Nephron (organoid): ENCODE data around the gene ERBB4.

Experiments
- H3K27ac Mint-ChIP-seq, 3 experiments: 2 replicates each; pipeline ENCODE4 v1.8.0; 2020; ENCODE audit warnings: mixed read lengths in 3 of 3, mild to moderate bottlenecking in 2 of 3, moderate library complexity in 1 of 3
- H3K27me3 Mint-ChIP-seq: 2 replicates; pipeline ENCODE4 v1.8.0; 2021; ENCODE audit warnings: low read depth, mild to moderate bottlenecking, moderate library complexity, mixed read lengths
- H3K36me3 Mint-ChIP-seq: 2 replicates; pipeline ENCODE4 v1.8.0; 2020; ENCODE audit warnings: low read depth, mixed read lengths
- H3K4me1 Mint-ChIP-seq: 2 replicates; pipeline ENCODE4 v1.8.0; 2020; ENCODE audit warnings: mixed read lengths
- H3K4me3 Mint-ChIP-seq, 3 experiments: 2 replicates each; pipeline ENCODE4 v1.8.0; 2020; ENCODE audit warnings: mild to moderate bottlenecking in 3 of 3, mixed read lengths in 3 of 3, moderate library complexity in 2 of 3
- H3K9me3 Mint-ChIP-seq: 2 replicates; pipeline ENCODE4 v1.8.0; 2020; ENCODE audit warnings: mixed read lengths
- TF ChIP-seq, protein P1 (sequence below), 3 experiments: fragments of 200-600 bp; sonication (generic); IDR thresholded peaks; one replicate each; pipeline ENCODE4 v1.5.0; 2021; ENCODE audit warnings: antibody characterized with exemption in 3 of 3; ENCODE audit not compliant: unreplicated experiment in 3 of 3

ERBB4 gene

DNA sequence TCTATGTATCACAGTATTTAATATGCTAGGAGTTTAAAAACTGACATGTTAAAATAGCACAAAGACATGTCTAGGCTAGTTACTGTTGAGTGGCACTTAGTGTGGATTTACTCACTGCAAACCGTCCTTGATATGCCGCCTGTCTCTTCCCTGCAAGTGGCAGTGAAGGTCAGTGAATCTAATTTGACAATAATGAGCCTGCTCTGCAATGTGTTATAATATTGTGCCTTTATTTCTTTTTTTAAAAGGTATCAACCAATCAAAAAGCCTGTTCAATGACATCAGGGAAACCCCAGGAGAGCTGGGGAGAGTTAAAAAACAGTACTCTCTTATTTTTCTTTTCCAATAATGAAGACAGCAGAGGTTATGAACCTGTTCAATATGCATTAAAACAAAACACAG, 384.1 kb downstream of the ERBB4 start:
- H3K27ac Mint-ChIP-seq: no peak overlapping the region
- TF ChIP-seq, protein P1, sequence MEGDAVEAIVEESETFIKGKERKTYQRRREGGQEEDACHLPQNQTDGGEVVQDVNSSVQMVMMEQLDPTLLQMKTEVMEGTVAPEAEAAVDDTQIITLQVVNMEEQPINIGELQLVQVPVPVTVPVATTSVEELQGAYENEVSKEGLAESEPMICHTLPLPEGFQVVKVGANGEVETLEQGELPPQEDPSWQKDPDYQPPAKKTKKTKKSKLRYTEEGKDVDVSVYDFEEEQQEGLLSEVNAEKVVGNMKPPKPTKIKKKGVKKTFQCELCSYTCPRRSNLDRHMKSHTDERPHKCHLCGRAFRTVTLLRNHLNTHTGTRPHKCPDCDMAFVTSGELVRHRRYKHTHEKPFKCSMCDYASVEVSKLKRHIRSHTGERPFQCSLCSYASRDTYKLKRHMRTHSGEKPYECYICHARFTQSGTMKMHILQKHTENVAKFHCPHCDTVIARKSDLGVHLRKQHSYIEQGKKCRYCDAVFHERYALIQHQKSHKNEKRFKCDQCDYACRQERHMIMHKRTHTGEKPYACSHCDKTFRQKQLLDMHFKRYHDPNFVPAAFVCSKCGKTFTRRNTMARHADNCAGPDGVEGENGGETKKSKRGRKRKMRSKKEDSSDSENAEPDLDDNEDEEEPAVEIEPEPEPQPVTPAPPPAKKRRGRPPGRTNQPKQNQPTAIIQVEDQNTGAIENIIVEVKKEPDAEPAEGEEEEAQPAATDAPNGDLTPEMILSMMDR (IDR thresholded peaks at IDR 0.05; ENCODE audit: unreplicated experiment in 3 of 3): no peak
- no peaks in the 10 kb centered on the region for H3K36me3 Mint-ChIP-seq
- H3K27me3 Mint-ChIP-seq: no peaks in the 10 kb centered on the region
- H3K4me3 Mint-ChIP-seq: no peak overlapping the region
- H3K9me3 Mint-ChIP-seq: no peaks in the 10 kb centered on the region
- H3K4me1 Mint-ChIP-seq: no peaks in the 10 kb centered on the region

DNA sequence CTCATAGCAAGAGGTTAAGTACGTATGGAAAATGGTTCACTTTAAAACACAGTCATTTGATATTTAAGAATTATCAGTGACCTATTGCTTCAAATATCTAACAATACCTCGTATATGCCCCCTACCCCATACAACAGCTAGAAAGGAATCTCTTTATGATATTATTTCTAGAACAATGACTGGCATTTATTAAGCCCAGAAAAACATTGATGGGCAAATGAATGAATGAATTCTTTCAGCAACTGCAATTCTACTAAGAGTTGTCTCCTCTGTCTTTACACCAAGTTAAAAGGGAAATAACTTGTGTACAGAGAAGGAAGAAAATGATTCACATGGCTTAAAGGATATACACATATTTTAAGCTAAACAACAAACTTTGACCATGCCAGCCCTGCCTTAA, 384.7 kb downstream of the ERBB4 start:
- TF ChIP-seq, protein P1 (IDR thresholded peaks at IDR 0.05; ENCODE audit: unreplicated experiment in 3 of 3): no peak
- Mint-ChIP-seq H3K36me3 (no peaks in the 10 kb centered on the region), H3K27me3 (no peaks in the 10 kb centered on the region), H3K4me1 (no peaks in the 10 kb centered on the region), H3K9me3 (no peaks in the 10 kb centered on the region), H3K4me3 (no peak overlapping the region), H3K27ac (no peak overlapping the region)

DNA sequence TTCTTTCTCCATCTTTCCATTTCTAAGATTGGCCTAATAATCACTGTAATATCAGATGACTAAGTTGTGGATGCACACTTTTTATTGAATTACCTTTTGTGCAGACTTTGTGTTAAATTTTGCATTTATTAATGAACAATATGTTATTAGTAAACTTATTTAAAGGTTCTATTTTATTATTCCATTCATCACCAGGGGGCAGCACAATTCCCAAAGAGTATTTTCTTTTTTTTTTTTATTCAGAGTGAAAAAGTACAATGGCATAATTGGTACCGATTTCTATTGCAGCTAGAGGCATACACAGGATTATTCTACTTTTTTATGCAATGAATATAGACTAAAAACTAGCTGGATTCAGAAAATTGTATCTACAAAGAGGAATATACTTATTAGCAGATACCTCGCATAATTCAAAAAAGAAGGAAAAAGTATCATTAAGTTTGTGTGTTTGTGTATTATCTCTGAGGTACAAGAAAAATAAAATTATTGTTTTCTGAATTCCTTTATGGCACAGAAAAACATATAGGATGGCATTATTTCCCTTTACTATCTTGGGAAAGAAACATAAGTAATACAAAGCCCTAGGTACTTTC, 390.6 kb downstream of the ERBB4 start:
- no peaks in the 10 kb centered on the region for H3K9me3 Mint-ChIP-seq
- peaks cover 11% of the 10 kb centered on the region for H3K4me1 Mint-ChIP-seq
- TF ChIP-seq, protein P1 (IDR thresholded peaks at IDR 0.05; ENCODE audit: unreplicated experiment in 3 of 3): peak; percentile 30 to 65 (median 44)
- H3K27ac Mint-ChIP-seq: no peak overlapping the region
- no peaks in the 10 kb centered on the region for H3K27me3 Mint-ChIP-seq
- H3K4me3 Mint-ChIP-seq: no peak overlapping the region
- no peaks in the 10 kb centered on the region for H3K36me3 Mint-ChIP-seq

DNA sequence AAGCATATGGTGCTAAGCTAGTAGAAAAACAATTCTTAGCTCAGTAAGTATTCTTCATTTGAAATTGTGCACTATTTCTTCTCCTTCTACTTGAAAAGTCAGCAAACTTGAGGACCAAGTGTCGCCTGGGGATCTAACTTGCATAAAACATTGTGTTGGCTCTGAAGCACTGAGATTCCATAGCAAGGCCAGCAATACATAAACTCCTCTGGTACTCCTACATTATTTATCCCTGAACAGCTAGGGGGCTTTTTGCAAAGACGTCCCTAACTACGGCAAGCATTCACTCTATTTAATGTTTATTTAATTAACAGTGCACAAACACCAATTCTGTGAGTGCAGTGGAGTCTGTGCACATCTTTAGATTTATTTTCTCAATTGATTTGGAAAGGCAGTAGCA, 392.2 kb downstream of the ERBB4 start:
- H3K27me3 Mint-ChIP-seq: no peaks in the 10 kb centered on the region
- TF ChIP-seq, protein P1 (IDR thresholded peaks at IDR 0.05; ENCODE audit: unreplicated experiment in 3 of 3): no peak
- H3K36me3 Mint-ChIP-seq: no peaks in the 10 kb centered on the region
- H3K4me3 Mint-ChIP-seq: no peak overlapping the region
- H3K9me3 Mint-ChIP-seq: no peaks in the 10 kb centered on the region
- no peak overlapping the region for H3K27ac Mint-ChIP-seq
- H3K4me1 Mint-ChIP-seq: peaks cover 11% of the 10 kb centered on the region

DNA sequence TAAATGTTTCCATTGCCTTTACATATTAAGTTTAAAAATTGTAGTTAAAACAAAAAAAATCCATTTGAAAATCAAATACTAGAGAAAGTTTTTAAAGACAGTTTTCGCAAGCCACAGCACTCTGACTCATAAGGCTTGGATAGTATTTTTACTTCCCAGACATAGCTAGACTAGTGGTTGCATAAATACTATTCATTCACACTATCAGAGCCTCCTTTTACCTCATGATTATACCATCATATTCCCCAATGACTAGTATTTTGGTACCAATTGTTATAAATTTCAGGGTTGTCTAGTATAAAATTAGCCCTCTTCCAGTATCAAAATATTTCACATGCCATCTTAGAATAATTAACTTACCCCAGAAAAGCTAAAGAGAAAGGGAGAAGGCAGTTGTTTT, 393.5 kb downstream of the ERBB4 start:
- TF ChIP-seq, protein P1 (IDR thresholded peaks at IDR 0.05; ENCODE audit: unreplicated experiment in 3 of 3): no peak
- Mint-ChIP-seq H3K4me1 (peaks cover 11% of the 10 kb centered on the region), H3K9me3 (no peaks in the 10 kb centered on the region), H3K27me3 (no peaks in the 10 kb centered on the region), H3K4me3 (no peak overlapping the region), H3K36me3 (no peaks in the 10 kb centered on the region), H3K27ac (no peak overlapping the region)

DNA sequence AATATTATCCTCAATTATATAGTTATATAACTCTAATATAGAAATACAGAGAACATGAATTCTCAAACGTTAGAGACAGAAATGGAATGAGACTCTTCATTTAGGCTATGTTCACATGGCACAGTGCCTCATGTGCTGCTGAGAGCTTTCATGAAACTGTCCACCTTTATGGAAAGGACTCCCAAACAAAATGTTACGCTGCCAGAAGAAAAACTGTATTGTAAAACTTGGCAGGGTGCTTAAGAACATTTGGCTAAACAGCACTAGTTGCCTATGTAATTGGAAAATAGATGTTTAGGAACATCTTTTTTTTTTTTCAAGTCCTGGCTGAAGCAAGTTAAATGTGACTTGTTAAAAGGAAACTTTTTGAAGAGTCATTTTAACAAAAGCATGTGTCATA, 396.0 kb downstream of the ERBB4 start:
- Mint-ChIP-seq H3K4me3 (no peak overlapping the region), H3K9me3 (no peaks in the 10 kb centered on the region), H3K36me3 (no peaks in the 10 kb centered on the region), H3K27me3 (no peaks in the 10 kb centered on the region), H3K27ac (no peak overlapping the region), H3K4me1 (peaks cover 11% of the 10 kb centered on the region)
- TF ChIP-seq, protein P1 (IDR thresholded peaks at IDR 0.05; ENCODE audit: unreplicated experiment in 3 of 3): no peak
